HG02759 (cell line): ENCODE results near the gene GRPEL2.
"Not testable (repeated sequence)": the region's sequence is repeated elsewhere in the genome, so short reads cannot be mapped to it uniquely, and the experiment has no call there.

ENCODE experiments used
- ATAC-seq: cut with Tn5 transposase; IDR thresholded peaks from one replicate; pipeline ENCODE4 v1.9.1; 2021; ENCODE audit warnings: mild to moderate bottlenecking, moderate library complexity; ENCODE audit not compliant: unreplicated experiment

GRPEL2 gene

GRCh38 chr5:149391524-149391923 is 46.2 kb downstream of the GRPEL2 start:
- no peak for ATAC-seq

- ATAC-seq: no peak
Observed at GRCh38 chr5:149392718-149393117, 47.4 kb downstream of the GRPEL2 start.

GRCh38 chr5:149394996-149395395 is 49.7 kb downstream of the GRPEL2 start:
- not testable (repeated sequence) for ATAC-seq

GRCh38 chr5:149397530-149397929 is 52.2 kb downstream of the GRPEL2 start:
- ATAC-seq: no peak

GRCh38 chr5:149398747-149399266 is 53.5 kb downstream of the GRPEL2 start:
- not testable (repeated sequence) for ATAC-seq

- ATAC-seq: no peak
Observed at GRCh38 chr5:149399775-149400174, 54.5 kb downstream of the GRPEL2 start.

GRCh38 chr5:149400304-149400703 is 55.0 kb downstream of the GRPEL2 start:
- ATAC-seq: no peak

GRCh38 chr5:149401051-149401450 is 55.8 kb downstream of the GRPEL2 start:
- ATAC-seq: no peak

GRCh38 chr5:149402291-149402690 is 57.0 kb downstream of the GRPEL2 start:
- ATAC-seq: no peak
